ENCODE measurements around the gene PCDHB6.
"Not testable (repeated sequence)": the region's sequence is repeated elsewhere in the genome, so short reads cannot be mapped to it uniquely, and the experiment has no call there.

Gene PCDHB6

GRCh38 chr5:141196363-141196762 lies 46.5 kb downstream of the PCDHB6 start:
- in situ Hi-C loops (cut with MboI; ENCODE audit: low sequenced_read_pairs, unreplicated experiment): no loop called here
- DNase-seq (ENCODE audit: low spot score): no peak
- TF ChIP-seq CTCF (IDR thresholded peaks at IDR 0.05; ENCODE audit: borderline replicate concordance, control extremely low read depth, extremely low read depth, insufficient read depth, missing control alignments): no peak

- in situ Hi-C loops (cut with MboI; ENCODE audit: low sequenced_read_pairs, unreplicated experiment): no loop called here
- TF ChIP-seq CTCF (IDR thresholded peaks at IDR 0.05; ENCODE audit: borderline replicate concordance, control extremely low read depth, extremely low read depth, insufficient read depth, missing control alignments): no peak
- DNase-seq (ENCODE audit: low spot score): no peak
Observed at GRCh38 chr5:141199359-141200235, 49.7 kb downstream of the PCDHB6 start, which contains the start of gene PCDHB11. Gene PCDHB11 (plus strand): TSS chr5:141199627. CDS start chr5:141199775, 148 bp downstream.

- in situ Hi-C loops (cut with MboI; ENCODE audit: low sequenced_read_pairs, unreplicated experiment); DNase-seq (ENCODE audit: low spot score): not testable (repeated sequence)
Observed at GRCh38 chr5:141201126-141201525, 51.3 kb downstream of the PCDHB6 start.

GRCh38 chr5:141201646-141202045 lies 51.8 kb downstream of the PCDHB6 start:
- in situ Hi-C loops (cut with MboI; ENCODE audit: low sequenced_read_pairs, unreplicated experiment); DNase-seq (ENCODE audit: low spot score): not testable (repeated sequence)

All from GM13976 (cell line).